ENCODE results near the gene TNFSF8.

TNFSF8 gene

GRCh38 chr9:114853071-114853855 is 77.1 kb downstream of the TNFSF8 start:
- no peak for DNase-seq (ENCODE audit: low spot score)
- TF ChIP-seq CTCF (IDR thresholded peaks at IDR 0.05; ENCODE audit: borderline replicate concordance, control extremely low read depth, extremely low read depth, insufficient read depth, missing control alignments) = no peak
- in situ Hi-C loops (cut with MboI; ENCODE audit: low sequenced_read_pairs, unreplicated experiment) = no loop called here

DNA sequence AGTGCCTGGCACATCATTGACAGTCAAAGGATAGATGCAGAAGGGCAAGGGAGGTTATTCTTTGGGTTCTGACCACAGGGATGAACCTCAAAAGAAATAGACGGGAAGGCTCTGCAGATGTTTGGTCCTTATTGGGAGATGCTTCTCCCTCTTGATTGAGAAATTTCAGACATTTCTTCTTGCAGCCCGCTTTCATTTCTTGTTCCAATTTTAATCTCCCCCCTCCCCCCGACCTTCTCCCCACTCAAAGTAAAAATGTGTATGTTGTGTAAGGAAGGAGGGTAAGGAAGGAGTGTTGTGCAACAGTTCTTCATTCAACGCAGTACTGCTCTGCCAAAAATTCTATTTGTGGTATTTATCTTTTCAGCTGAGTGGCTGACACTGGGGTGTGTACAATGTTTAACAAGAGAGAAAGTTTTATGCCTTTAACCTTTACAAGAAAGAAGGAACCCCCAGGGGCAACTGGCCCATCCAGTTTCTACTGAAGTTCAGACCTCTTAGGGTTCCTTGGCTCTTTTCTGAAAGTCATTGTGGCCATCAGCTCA is 78.3 kb downstream of the TNFSF8 start:
- no peak for DNase-seq (ENCODE audit: low spot score)
- in situ Hi-C loops (cut with MboI; ENCODE audit: low sequenced_read_pairs, unreplicated experiment) = no loop called here
- TF ChIP-seq CTCF (IDR thresholded peaks at IDR 0.05; ENCODE audit: borderline replicate concordance, control extremely low read depth, extremely low read depth, insufficient read depth, missing control alignments) = no peak

GRCh38 chr9:114851306-114851705 is 79.1 kb downstream of the TNFSF8 start:
- in situ Hi-C loops (cut with MboI; ENCODE audit: low sequenced_read_pairs, unreplicated experiment) = no loop called here
- no peak for DNase-seq (ENCODE audit: low spot score)
- no peak for TF ChIP-seq CTCF (IDR thresholded peaks at IDR 0.05; ENCODE audit: borderline replicate concordance, control extremely low read depth, extremely low read depth, insufficient read depth, missing control alignments)
